ENCODE data around the gene ANKRD49. TPM values are rescaled to one million over a fixed set of nuclear protein-coding genes. Genes with fewer than 3 reads are reported as not detected.
A peak's percentile ranks its signal among the peaks of the same experiment; 100 is the strongest.

ANKRD49 gene
- 10 to 100 TPM; 15.3 to 26.7 TPM for total RNA-seq

DNA sequence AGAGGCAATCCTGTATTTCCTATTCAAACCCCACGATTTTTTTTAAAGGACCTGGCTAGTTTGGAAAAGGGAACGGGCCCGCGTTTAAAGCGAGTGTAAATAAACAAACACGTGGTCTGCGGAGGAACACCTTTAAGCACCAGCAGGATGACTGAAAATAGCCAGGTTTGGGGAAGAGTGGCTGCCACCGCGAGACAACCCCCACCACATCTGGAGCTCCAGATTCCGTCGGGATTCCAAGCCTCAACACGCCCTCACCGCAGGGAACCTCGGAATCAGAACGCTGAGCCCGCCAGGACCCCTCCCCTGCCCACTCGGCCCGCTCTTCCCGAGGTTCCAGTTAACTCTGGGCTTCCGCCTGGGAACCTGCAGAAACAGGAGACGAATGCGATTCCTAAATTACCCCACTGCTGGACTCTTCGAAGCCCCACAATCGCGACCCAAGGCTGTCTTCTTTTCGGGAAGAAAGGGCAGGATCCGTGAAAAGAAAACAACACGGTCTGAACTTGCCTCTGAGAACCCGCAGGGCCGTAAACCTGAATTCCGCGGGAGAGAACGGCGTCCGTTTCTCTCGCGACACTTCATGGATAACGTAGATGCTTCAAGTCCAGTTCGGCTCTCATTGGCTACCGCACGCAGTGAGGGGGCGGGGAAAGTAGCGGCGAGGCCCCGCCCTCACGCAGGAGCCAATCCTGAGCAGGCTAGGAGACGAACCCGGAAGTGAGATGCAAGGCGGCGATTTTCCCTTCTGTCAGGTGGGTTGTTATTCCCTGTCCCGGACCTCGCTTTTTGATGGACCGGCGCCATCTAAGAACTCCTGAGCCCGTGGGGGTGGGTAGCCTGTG is at the start of gene ANKRD49, which contains the start of gene MRE11:
ANKRD49 (plus strand) TSS at position 704 of the 845 bp plus-strand sequence. CDS start 2,710 bp downstream, outside the sequence.
MRE11 (minus strand) TSS at position 564 of the 845 bp plus-strand sequence. CDS start 1,043 bp downstream, outside the sequence.
- Mint-ChIP-seq H3K4me1 (peaks cover 4% of the 10 kb centered on the region), H3K27me3 (no peaks in the 10 kb centered on the region), H3K27ac (peak within 1 kb of the TSS; percentile 98), H3K9me3 (no peaks in the 10 kb centered on the region), H3K4me3 (peak within 1 kb of the TSS; percentile 95), H3K36me3 (ENCODE audit: low read depth) (peaks cover 45% of the 10 kb centered on the region)
- ATAC-seq (replicated peaks), result peak; percentile 100

- H3K4me3 Mint-ChIP-seq, result no peak overlapping the region
- no peaks in the 10 kb centered on the region for H3K27me3 Mint-ChIP-seq
- H3K4me1 Mint-ChIP-seq, result no peaks in the 10 kb centered on the region
- no peak for ATAC-seq (replicated peaks)
- H3K27ac Mint-ChIP-seq, result no peak overlapping the region
- H3K9me3 Mint-ChIP-seq, result no peaks in the 10 kb centered on the region
- peaks cover 86% of the 10 kb centered on the region for H3K36me3 Mint-ChIP-seq (ENCODE audit: low read depth)
Measured at GRCh38 chr11:94445641-94446040, 48.1 kb upstream of the ANKRD49 start.

DNA sequence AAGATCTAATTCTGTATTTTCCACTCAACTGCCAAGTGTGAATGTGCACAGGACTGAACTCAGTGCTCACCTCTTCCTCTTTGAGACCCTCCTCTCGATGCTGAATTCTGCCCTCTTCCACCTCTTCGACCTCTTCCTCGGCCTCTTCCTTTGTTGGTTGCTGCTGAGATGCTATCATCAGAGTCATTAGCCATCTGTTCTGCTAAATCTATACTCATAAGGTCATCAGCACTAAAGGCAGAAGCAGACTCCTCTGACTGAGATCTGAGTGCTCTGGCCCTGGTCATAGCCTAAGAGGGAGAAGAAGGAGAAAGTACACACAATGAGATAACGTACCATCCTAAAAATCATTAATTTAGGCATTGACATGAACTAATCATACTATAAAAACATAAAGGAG is 46.6 kb upstream of the ANKRD49 start:
- H3K27ac Mint-ChIP-seq, result no peak overlapping the region
- ATAC-seq (replicated peaks), result no peak
- H3K4me3 Mint-ChIP-seq, result no peak overlapping the region

DNA sequence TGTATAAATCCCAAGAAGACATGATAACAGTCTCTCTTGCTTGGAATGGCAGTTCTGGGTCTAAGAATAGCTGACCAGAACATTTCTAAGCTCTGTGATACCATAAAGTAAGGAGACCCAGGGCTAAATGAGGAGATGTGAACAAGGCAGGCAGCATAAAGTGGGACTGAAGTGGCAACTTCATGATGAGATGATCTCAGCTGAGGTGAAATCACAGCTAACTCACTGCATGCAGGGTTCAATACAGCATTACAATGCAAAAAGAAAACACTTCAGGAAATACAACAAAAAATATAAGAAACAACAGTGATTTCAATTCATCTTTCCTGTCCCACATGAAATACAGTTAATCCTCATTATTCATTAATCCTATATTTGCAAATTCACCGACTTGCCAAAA is 44.8 kb upstream of the ANKRD49 start:
- H3K27me3 Mint-ChIP-seq, result no peaks in the 10 kb centered on the region

More for the DNA sequence above, 46.6 kb upstream of the ANKRD49 start:
- H3K4me1 Mint-ChIP-seq, result no peaks in the 10 kb centered on the region
- no peaks in the 10 kb centered on the region for H3K27me3 Mint-ChIP-seq
- no peaks in the 10 kb centered on the region for H3K9me3 Mint-ChIP-seq
- H3K36me3 Mint-ChIP-seq (ENCODE audit: low read depth), result peaks cover 71% of the 10 kb centered on the region

DNA sequence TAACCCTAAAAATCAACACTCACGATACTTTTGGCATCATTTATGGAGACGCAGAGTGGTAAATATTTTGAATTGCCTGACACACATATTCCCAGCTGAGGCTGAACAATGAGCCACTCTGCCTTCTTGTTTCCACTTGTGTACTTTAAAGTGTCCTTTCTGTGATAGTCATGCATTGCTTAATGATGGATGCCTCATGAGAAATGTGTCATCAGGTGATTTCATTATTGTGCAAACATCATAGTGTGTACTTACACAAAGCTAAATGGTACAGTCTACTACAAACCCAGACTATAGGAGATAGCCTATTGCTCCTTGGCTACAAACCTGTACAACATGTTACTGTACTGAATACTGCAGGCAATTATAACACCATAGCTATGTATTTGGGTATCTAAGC is 44.3 kb upstream of the ANKRD49 start:
- no peak for ATAC-seq (replicated peaks)
- Mint-ChIP-seq H3K36me3 (ENCODE audit: low read depth) (peaks cover 64% of the 10 kb centered on the region), H3K27ac (no peak overlapping the region), H3K27me3 (no peaks in the 10 kb centered on the region), H3K4me1 (no peaks in the 10 kb centered on the region), H3K9me3 (no peaks in the 10 kb centered on the region), H3K4me3 (no peak overlapping the region)

More for the DNA sequence above, 44.8 kb upstream of the ANKRD49 start:
- Mint-ChIP-seq H3K9me3 (no peaks in the 10 kb centered on the region), H3K4me3 (no peak overlapping the region), H3K36me3 (ENCODE audit: low read depth) (peaks cover 68% of the 10 kb centered on the region), H3K4me1 (no peaks in the 10 kb centered on the region), H3K27ac (no peak overlapping the region)
- no peak for ATAC-seq (replicated peaks)

DNA sequence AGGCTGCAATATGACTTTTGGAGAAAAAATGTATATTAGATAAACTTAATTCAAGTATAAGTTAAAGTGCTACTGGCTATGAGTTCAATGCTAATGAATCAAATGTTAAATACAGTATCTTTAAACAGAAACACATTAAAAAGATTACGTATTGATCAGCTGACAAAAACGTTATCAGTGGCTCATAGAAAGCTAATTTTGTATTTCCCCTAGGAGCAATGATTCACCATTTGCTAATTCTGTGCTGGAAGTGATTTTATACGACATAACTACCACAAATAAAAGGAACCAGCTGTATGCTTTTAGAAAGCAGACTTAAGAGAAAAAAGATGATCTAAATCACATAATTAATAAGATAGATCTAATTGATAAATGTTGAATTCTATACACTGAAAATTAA is 43.7 kb upstream of the ANKRD49 start:
- Mint-ChIP-seq H3K36me3 (ENCODE audit: low read depth) (peaks cover 59% of the 10 kb centered on the region), H3K27me3 (no peaks in the 10 kb centered on the region), H3K4me3 (no peak overlapping the region), H3K4me1 (no peaks in the 10 kb centered on the region), H3K27ac (no peak overlapping the region), H3K9me3 (no peaks in the 10 kb centered on the region)
- no peak for ATAC-seq (replicated peaks)

DNA sequence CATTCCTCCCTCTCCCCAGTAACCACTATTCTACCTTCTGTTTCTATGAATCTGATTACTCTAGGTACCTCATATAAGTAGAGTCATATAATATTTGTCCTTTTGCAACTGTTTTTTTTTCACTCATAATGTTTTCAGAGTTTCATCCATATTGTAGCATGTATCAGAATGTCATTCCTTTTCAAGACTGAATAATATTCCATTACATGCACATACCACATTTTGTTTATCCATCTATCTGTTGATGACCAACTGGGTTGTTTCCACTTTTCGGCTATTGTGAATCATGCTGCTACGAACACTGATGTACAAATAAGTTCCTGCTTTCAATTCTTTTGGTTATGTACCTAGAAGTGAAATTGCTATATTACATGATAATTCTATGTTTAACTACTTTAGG is 40.8 kb upstream of the ANKRD49 start:
- no peak for ATAC-seq (replicated peaks)
- H3K27ac Mint-ChIP-seq, result no peak overlapping the region
- H3K9me3 Mint-ChIP-seq, result no peaks in the 10 kb centered on the region
- H3K4me1 Mint-ChIP-seq, result no peaks in the 10 kb centered on the region
- peaks cover 56% of the 10 kb centered on the region for H3K36me3 Mint-ChIP-seq (ENCODE audit: low read depth)
- no peak overlapping the region for H3K4me3 Mint-ChIP-seq
- H3K27me3 Mint-ChIP-seq, result no peaks in the 10 kb centered on the region

- Mint-ChIP-seq H3K9me3 (no peaks in the 10 kb centered on the region), H3K27ac (no peak overlapping the region), H3K36me3 (ENCODE audit: low read depth) (peaks cover 56% of the 10 kb centered on the region), H3K4me1 (no peaks in the 10 kb centered on the region), H3K4me3 (no peak overlapping the region), H3K27me3 (no peaks in the 10 kb centered on the region)
- ATAC-seq (replicated peaks), result no peak
Measured at GRCh38 chr11:94454301-94454700, 39.5 kb upstream of the ANKRD49 start.

- Mint-ChIP-seq H3K36me3 (ENCODE audit: low read depth) (peaks cover 72% of the 10 kb centered on the region), H3K9me3 (no peaks in the 10 kb centered on the region)
- no peak for ATAC-seq (replicated peaks)
Measured at GRCh38 chr11:94455861-94456260, 37.9 kb upstream of the ANKRD49 start.

GRCh38 chr11:94457118-94458029 is 36.4 kb upstream of the ANKRD49 start:
- Mint-ChIP-seq H3K9me3 (no peaks in the 10 kb centered on the region), H3K36me3 (ENCODE audit: low read depth) (peaks cover 85% of the 10 kb centered on the region)

More at GRCh38 chr11:94455861-94456260, 37.9 kb upstream of the ANKRD49 start:
- Mint-ChIP-seq H3K27ac (no peak overlapping the region), H3K27me3 (no peaks in the 10 kb centered on the region), H3K4me3 (no peak overlapping the region), H3K4me1 (no peaks in the 10 kb centered on the region)

DNA sequence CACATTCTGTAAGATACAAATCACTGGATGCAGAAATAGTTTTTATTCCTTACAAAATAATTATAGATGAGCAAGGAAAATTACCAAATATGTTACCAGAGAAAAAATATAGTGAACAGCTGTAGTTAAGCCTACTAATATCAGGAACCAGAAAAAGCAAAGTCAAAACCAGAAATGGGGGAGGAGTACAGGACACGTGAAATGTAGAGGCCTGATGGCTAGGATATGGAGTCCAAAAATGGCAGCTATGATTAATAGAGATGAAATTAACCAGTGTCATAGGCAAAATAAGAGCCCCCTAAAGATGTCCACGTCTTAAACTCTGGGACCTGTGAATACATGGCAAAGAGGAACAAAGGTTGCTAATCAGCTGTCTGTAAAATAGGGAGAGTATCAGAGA is 34.2 kb upstream of the ANKRD49 start:
- Mint-ChIP-seq H3K27ac (no peak overlapping the region), H3K9me3 (no peaks in the 10 kb centered on the region), H3K36me3 (ENCODE audit: low read depth) (peaks cover 93% of the 10 kb centered on the region), H3K27me3 (no peaks in the 10 kb centered on the region), H3K4me3 (no peak overlapping the region), H3K4me1 (no peaks in the 10 kb centered on the region)
- ATAC-seq (replicated peaks), result no peak

More at GRCh38 chr11:94457118-94458029, 36.4 kb upstream of the ANKRD49 start:
- no peak overlapping the region for H3K4me3 Mint-ChIP-seq
- H3K27ac Mint-ChIP-seq, result peak overlapping the region; percentile 10
- ATAC-seq (replicated peaks), result no peak
- H3K27me3 Mint-ChIP-seq, result no peaks in the 10 kb centered on the region
- H3K4me1 Mint-ChIP-seq, result no peaks in the 10 kb centered on the region

DNA sequence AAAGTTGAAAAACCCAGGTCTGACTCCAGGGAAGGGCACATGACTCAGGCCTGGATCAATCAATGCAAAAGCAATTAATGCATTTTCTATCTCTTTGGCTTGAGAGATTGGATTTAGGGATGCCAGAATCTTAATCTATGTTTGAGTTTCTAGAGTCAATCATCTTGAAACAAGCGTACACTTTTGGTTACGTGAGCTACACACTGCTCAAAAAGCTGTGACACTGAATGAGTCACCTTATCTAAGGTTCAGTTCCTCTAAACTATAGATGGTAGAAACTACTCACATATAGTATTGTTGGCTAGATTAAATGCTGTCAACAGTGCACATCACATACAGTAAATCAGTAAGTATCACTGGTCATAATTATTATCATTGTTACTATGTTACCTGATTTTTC is 24.4 kb upstream of the ANKRD49 start:
- ATAC-seq (replicated peaks), result peak; percentile 83
- Mint-ChIP-seq H3K27me3 (no peaks in the 10 kb centered on the region), H3K4me1 (peaks cover 17% of the 10 kb centered on the region), H3K9me3 (no peaks in the 10 kb centered on the region), H3K4me3 (no peak overlapping the region), H3K27ac (no peak overlapping the region), H3K36me3 (ENCODE audit: low read depth) (peaks cover 91% of the 10 kb centered on the region)

DNA sequence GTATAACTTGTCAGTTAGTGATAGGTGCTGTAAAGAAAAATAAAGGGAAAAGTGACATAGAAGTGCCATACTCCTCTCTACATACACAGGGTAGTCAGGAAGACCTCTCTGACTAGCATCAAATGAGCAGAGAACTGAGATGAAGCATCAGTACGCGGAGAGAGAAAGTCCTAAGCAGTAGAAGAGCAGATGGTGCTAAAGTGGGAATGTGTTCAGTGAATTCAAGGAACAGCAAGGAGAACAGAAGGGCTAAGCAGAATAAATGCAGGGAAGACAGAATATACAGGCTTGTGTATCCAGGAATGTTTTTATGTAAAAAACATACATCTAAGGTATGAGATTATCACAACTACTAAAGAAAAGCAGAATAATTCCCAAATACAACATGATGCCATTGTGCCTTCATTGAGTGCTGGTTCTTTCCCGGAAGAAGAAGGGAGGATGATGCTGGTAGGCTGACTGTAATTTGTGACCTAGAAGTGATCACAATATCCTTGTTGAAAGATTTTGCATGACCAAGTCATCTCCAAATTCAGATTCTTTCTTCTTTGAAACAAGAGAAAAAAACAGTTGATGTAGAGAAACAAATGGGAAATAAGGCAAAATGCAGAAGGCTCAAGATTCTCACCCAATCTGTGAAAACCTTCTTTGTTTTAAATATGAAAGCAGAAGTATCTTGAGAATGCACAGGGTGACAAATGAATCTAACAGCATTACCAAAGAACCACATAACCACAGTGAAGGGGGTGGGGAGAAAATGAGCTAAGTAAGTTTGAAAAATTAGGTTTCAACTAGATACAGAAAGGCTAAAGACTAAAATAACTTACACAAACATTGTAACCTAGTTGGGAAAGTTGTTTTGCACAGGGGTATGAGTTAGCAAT is 20.6 kb upstream of the ANKRD49 start:
- Mint-ChIP-seq H3K4me3 (no peak overlapping the region), H3K4me1 (peaks cover 21% of the 10 kb centered on the region), H3K27ac (peak overlapping the region; percentile 9), H3K36me3 (ENCODE audit: low read depth) (peaks cover 90% of the 10 kb centered on the region), H3K27me3 (no peaks in the 10 kb centered on the region), H3K9me3 (no peaks in the 10 kb centered on the region)
- peak; percentile 77 for ATAC-seq (replicated peaks)

- Mint-ChIP-seq H3K4me3 (no peak overlapping the region), H3K36me3 (ENCODE audit: low read depth) (peaks cover 95% of the 10 kb centered on the region), H3K4me1 (peaks cover 20% of the 10 kb centered on the region), H3K9me3 (no peaks in the 10 kb centered on the region), H3K27me3 (no peaks in the 10 kb centered on the region), H3K27ac (no peak overlapping the region)
- no peak for ATAC-seq (replicated peaks)
Measured at GRCh38 chr11:94477624-94478023, 16.2 kb upstream of the ANKRD49 start.
